ENCODE data around the gene CD28.
"Not testable (repeated sequence)": the region's sequence is repeated elsewhere in the genome, so short reads cannot be mapped to it uniquely, and the experiment has no call there.

Gene CD28

DNA sequence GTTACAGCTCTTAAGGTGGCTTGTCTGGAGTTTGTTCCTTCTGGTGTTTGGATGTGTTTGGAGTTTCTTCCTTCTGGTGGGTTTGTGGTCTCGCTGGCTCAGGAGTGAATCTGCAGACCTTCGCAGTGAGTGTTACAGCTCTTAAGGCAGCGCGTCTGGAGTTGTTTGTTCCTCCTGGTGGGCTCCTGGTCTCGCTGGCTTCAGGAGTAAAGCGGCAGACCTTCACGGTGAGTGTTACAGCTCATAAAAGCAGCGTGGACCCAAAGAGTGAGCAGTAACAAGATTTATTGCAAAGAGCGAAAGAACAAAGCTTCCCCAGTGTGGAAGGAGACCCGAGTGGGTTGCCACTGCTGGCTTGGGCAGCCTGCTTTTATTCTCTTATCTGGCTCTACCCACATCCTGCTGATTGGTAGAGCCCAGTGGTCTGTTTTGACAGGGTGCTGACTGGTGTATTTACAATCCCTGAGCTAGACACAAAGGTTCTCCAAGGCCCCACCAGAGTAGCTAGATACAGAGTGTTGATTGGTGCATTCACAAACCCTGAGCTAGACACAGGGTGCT lies 78.4 kb downstream of the CD28 start:
- DNase-seq (ENCODE audit: low read depth) = not testable (repeated sequence)

DNA sequence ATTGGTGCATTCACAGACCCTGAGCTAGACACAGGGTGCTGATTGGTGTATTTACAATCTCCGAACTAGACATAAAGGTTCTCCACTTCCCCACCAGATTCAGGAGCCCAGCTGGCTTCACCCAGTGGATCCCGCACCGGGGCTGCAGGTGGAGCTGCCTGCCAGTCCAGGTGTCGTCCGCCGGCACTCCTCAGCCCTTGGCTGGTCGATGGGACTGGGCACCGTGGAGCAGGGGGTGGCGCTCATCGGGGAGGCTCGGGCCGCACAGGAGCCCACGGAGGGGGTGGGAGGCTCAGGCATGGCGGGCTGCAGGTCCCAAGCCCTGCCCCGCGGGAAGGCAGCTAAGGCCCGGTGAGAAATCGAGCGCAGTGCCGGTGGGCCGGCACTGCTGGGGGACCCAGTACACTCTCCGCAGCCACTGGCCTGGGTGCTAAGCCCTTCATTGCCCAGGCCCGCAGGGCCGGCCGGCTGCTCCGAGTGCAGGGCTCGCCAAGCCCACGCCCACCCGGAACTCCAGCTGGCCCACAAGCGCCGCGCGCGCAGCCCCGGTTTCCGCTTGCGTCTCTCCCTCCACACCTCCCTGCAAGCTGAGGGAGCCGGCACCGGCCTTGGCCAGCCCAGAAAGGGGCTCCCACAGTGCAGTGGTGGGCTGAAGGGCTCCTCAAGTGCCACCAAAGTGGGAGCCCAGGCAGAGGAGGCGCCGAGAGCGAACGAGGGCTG lies 79.1 kb downstream of the CD28 start:
- not testable (repeated sequence) for DNase-seq (ENCODE audit: low read depth)

DNA sequence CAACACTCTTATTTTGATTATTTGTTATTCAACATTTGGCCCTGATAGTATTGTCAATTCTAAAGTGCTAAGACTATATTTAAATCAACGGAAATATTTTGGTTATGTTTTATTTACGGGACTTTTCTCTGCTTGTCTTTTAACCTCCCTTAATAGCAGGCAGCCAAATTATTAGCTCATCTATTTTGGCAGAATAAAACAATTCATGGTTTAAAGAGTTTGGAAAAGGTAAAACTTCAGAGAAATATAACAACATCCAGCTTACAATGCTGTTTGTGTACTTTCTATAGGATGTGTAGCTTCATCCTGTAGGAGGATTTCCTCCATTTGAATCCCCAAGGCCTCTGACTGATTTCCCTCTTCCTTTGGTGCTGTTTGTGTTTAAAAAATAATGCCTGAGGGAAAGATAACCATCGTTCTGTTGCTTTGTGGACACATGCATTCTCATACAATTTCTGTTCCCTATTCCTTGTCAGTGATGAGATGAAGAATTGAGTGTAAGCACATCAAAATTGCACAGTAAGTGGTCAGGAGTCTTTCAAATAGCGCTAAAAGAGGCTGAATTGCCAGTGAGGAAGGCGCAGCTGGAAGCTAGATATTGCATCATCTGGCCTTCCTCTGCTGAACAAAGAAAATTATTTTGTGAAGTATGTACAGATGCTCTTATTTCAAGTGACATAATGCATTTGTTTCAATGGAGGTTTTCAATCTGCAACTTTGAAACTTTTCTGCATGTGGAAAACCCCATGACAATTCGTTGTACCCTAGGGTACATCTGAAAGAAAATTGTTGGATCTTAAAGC lies 80.3 kb downstream of the CD28 start:
- DNase-seq (ENCODE audit: low read depth) = no peak

DNA sequence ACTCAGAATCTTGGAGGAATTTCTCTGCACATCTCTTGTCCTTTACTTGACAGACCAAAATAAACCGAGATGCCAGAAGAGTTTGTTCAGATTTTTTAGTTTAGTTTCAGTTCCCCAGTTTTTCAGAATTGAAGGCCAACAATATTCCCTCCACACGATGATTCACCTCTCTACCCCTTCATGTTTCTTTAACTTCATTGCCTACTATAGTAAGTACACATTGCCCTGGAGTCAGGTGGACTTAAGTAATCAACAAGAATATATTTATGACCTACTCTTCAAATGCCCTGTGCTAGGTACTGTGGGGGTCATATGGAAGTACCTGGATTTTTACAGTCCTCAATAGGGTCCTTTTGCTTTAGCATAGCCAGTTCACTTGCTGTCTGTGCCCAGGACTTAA lies 81.5 kb downstream of the CD28 start:
- no peak for DNase-seq (ENCODE audit: low read depth)
